ENCODE results near the gene LMAN2.
"Not testable (repeated sequence)": the region's sequence is repeated elsewhere in the genome, so short reads cannot be mapped to it uniquely, and the experiment has no call there.

Gene LMAN2

DNA sequence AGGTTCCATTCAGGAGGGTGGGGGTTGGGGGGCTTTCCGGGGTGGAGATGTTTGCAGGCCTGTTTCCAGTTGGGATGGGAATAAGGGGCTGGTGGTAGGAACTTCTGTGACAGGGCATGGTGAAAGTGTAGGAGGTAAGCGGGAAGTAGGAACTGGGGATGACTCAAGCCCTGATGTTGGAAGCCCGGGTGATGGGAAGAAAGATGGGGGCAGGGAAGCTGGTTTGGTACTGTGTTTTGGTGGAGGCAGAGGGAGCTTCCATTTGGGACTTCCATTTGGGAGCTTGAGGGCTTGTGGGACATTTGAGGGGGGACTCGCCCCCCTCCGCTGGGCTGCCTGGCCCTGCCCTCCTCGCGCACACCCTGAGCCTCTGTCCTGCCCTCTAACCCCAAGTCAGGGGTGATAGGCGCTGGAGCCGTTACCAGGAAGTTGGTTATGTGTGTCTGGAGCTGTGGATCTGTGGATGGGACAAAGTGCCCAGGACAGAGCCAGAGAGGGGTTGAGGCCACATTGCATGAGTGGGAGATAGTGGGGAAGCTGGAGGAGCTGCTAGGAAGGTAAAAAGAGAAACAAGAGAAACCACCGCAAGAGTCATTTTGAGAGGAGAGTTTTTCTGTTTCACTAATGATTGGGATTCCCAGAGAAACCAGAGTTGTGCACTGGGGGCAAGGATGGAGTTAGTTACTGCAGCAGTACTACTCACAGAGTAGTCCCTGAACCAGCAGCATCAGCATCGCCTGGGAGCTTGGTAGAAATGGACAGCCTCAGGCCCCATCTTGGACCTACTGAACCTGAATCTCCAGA lies 12.9 kb upstream of the LMAN2 start:
- no peak for DNase-seq (ENCODE audit: low read depth)

- no peak for DNase-seq (ENCODE audit: low read depth)
Measured at GRCh38 chr5:177363565-177363964, 12.1 kb upstream of the LMAN2 start.

DNA sequence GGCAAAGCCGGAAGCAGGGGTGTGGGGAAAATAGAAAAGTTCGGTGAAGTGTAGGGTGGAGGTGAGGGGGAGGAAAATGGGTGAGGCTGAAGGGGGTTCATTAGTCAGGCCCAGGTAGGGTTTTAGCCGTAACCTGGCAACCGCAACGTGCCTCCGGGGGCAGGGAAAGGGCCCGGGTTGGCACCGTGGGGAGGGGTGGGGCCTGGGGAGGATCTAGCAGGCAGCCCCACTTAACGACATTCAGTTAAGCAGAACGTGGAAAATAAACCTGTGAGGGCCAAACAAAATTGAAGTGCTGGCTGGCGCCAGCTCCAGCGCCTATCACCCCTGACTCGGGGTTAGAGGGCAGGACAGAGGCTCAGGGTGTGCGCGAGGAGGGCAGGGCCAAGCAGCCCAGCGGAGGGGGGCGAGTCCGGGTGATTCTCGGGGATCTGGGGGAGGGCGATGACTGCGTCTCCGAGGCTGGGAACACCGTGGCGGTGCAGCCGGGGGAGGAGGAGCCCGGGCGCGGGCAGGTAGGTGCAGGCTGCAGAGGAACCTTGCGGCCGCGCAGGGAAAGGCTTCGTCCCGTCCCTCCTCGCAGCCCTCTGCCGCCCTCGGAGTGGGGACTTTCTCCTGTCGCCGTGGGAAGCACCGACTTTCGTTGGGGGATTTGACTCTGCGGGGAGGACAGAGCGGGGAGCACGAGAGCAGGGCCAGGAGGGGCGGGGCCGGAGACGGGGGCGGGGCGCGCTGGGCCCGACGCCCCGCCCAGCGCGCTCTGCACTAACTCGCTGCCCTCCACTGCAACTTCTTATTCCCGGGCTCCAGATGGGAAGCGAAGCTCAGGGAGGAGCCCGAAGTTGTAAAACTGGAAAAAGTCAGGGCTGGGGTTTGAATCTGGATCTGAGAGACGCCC lies 11.4 kb upstream of the LMAN2 start:
- DNase-seq (ENCODE audit: low read depth): peak; percentile 62

- no peak for DNase-seq (ENCODE audit: low read depth)
Measured at GRCh38 chr5:177362292-177362609, 10.8 kb upstream of the LMAN2 start.

- no peak for DNase-seq (ENCODE audit: low read depth)
Measured at GRCh38 chr5:177361418-177362291, 10.2 kb upstream of the LMAN2 start.

GRCh38 chr5:177360740-177361139 lies 9.3 kb upstream of the LMAN2 start:
- not testable (repeated sequence) for DNase-seq (ENCODE audit: low read depth)

GRCh38 chr5:177359860-177360259 lies 8.4 kb upstream of the LMAN2 start:
- no peak for DNase-seq (ENCODE audit: low read depth)

DNA sequence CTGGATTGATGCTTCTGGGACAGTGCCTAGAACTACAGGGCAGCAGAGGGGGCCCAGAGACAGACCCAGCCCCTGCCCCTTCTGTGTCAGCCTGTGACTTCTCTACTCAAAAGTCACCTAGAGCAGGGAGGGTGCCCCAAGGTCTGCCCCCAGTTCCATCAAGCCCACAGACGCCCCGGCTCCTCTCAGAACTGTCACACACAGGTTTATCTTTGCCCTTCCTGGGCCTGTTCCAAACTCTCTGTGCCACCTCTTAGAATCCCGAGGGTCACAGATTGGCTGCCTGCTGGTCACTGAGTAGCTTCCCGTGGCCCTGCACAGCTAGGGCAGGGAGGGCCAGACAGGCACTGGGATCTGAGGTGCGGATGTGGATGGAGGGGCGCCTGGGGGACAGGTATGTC lies 8.0 kb upstream of the LMAN2 start:
- no peak for DNase-seq (ENCODE audit: low read depth)

GRCh38 chr5:177358370-177358819 lies 6.9 kb upstream of the LMAN2 start:
- no peak for DNase-seq (ENCODE audit: low read depth)

DNA sequence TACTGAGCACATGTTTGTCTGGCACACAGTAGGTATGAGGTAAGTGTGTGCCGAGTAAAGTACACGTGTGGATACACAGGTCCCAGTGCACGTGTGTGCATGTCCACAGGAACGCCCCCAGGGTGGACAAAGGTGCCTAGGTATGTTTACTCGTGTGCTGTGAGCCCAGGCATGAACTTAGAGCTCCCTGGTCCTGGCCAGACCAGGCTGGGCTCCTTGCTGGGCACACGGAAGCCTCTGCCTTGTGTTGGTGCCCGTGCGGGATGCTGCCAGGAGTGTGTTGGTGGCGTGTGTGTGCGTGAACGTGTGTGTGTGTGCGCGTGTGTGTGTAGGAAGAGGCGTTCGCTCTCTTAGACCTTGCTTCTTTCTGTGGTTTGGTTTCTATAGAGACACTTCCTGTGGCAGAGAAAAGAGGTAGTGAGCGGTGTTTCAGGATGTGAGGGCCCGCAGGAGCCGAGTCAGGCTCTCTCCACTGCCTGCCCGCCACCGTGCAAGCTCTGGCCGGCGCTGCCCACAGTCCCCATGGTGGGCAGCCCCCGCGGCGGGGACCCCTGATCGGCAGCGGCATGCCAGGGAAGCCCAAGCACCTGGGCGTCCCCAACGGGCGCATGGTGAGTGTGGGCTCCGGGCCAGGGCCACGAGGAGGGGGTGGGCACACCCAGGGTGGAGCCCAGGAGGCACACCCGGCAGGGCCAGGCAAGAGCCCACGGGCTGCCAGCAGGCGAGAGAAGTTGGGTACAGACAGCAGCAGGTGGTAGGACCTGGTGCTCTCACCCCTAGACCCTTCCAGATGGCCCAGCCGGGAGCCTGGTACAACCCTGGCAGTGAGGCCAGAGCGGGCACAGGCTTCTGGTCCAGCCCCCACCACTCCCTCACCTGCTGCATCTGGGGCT lies 6.2 kb upstream of the LMAN2 start, which contains the start of gene RGS14:
RGS14 (plus strand) TSS at position 466 of the 893 bp plus-strand sequence; CDS start at position 567, 101 bp downstream.
- peak; percentile 48 for DNase-seq (ENCODE audit: low read depth)

DNA sequence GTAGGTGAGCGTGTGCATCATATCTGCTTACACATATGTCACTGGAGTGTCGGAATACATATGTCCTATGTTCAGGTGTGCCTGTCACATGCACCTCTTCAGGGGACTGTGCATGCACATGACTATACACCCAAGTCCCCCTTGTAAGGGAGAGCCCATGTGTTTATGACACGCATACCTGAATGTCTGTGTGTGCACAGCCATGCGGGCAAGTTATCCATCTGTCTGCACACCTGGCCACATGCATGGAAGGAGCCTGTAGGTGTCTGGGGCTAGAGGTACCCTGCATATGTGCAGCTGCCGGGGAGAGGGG lies 5.6 kb upstream of the LMAN2 start:
- DNase-seq (ENCODE audit: low read depth): no peak

GRCh38 chr5:177356746-177357145 lies 5.3 kb upstream of the LMAN2 start:
- DNase-seq (ENCODE audit: low read depth): no peak

- no peak for DNase-seq (ENCODE audit: low read depth)
Measured at GRCh38 chr5:177355868-177356168, 4.3 kb upstream of the LMAN2 start.

DNA sequence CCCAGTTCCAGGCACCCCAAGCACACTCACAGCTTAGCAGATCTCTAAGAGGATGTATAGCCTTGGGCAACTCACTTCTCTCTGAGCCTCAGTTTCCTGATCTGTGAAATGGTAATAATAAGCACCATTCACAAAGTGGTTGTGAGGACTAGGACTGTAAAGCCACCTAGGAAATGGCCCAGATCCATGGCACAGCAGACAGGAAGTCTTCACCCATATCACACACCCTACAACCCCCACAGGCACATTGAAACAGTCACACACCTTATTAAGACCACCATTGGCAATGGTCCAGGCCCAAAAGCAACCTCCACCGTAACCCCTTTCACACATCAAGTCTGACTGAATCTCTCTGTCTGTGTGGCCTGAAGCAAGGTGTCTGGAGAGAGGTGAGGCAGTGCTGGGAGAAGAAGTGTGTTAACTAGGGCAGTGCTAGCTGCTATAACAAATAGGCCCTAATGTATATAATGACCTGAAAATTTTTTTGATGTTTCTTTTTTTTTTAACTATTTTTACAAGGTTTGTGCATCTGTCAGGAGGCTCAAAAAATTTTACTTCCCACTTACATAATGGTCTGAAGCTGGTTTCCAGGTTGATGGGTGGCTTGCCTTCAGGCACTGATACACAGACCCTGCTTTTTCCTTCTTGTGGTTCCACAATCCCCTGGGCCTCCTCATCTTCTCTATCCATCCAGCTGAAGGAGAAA lies 3.8 kb upstream of the LMAN2 start:
- DNase-seq (ENCODE audit: low read depth): no peak

GRCh38 chr5:177354711-177355110 lies 3.2 kb upstream of the LMAN2 start:
- no peak for DNase-seq (ENCODE audit: low read depth)

DNA sequence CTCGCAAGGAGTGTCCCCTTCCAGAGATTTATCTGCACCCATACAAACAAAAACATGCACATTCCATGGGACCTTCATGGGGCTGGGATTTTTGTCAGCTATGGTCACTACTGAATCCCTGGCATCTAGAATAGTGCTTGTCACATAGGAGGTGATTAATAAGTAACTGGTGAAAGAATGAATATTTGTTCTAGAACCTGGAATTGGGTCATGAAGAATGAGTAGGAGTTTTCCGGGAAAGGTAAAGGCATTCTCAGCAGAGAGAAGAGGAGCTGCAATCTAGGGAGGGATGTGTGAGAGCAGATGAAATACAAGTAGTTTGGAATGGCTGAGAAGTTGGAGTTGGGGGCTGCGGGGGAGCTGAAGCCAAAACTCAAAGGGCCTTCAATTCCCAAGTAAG lies 2.8 kb upstream of the LMAN2 start:
- no peak for DNase-seq (ENCODE audit: low read depth)

DNA sequence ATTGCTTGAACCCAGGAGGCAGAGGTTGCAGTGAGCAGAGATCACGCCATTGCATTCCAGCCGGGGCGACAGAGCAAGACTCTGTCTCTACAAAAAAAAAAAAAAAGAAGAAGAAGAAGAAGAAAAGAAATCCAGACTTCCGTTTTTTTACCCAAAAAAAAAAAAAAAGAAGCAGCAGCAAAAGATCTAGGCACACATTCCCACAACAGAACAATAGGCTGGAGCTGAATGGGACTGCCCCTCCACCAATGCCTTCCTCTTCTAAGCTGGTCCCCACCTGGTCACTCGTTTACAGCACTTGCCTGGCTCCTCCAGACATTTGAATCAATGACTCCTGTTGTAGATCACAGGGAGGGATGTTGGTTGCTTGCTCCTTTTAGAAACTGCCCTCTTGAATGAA lies 1.6 kb upstream of the LMAN2 start:
- DNase-seq (ENCODE audit: low read depth): no peak

DNA sequence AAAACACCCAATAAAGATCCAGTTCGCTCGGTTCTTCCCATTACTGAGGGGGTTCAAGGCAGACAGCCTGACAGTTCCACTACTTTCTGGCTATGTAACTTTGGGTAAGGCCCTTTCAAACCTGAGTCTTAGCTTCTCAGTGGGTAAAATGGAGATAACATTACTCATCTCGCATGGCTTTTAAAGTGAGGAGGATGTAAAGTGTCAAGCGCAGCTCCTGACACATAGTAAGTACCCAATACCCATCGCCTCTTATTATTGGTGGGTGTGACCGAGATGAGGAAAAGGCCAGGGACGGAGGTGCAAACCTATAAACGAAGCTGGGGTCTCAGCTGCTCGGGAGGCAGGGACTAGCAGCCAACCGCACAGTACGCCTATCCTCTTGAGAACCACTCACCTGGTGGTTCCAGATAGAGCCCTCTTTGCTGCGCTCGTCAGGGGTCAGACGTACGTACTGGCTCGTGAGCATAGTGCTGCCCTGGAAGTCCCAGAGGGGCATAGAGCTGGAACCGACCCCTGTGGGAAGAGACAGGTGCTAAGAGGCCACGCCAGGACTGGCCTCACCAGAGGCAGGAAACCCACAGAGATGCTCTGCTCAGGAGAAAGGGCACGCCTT lies 584 bp downstream of the LMAN2 start:
- no peak for DNase-seq (ENCODE audit: low read depth)

- no peak for DNase-seq (ENCODE audit: low read depth)
Measured at GRCh38 chr5:177349762-177350161, 1.7 kb downstream of the LMAN2 start.

- DNase-seq (ENCODE audit: low read depth): no peak
Measured at GRCh38 chr5:177349362-177349647, 2.2 kb downstream of the LMAN2 start.

- DNase-seq (ENCODE audit: low read depth): no peak
Measured at GRCh38 chr5:177347699-177348098, 3.8 kb downstream of the LMAN2 start.
